ENCODE data around the gene PLA2G4E. TPM values are rescaled to one million over a fixed set of nuclear protein-coding genes. Genes with fewer than 3 reads are reported as not detected.

The PLA2G4E gene
- total RNA-seq, 4 donors from 2014 or later, result not detected

- Histone ChIP-seq H3K27ac (replicated peaks in 1 of 4) (no peak overlapping the region), H3K4me1 (peaks cover 36 to 54% (median 42%) of the 10 kb centered on the region in 4 donors), H3K9me3 (no peaks in the 10 kb centered on the region), H3K27me3 (no peaks in the 10 kb centered on the region), H3K36me3 (peaks cover 0 to 11% (median 4%) of the 10 kb centered on the region in 4 donors), H3K4me3 (no peak overlapping the region)
- TF ChIP-seq CTCF (IDR thresholded peaks at IDR 0.05) (no peak), EP300 (IDR thresholded peaks at IDR 0.05) (no peak), POLR2A (IDR thresholded peaks at IDR 0.05; ENCODE audit: low read depth) (no peak), POLR2AphosphoS5 (IDR thresholded peaks at IDR 0.05) (no peak)
- 77% methylated on average over 7 of the region's 7 CpGs for whole genome bisulfite sequencing
- intact Hi-C loops (cut with DNase I), result no loop called here
- DNase-seq (ENCODE audit: extremely low spot score), result no peak
Measured at GRCh38 chr15:41942886-41943285, 78.0 kb downstream of the PLA2G4E start.

GRCh38 chr15:41941644-41942415, 79.0 kb downstream of the PLA2G4E start:
- 96% methylated on average over 22 of the region's 22 CpGs for WGBS
- H3K9me3 ChIP-seq, result no peaks in the 10 kb centered on the region
- H3K27ac ChIP-seq (replicated peaks in 1 of 4), result no peak overlapping the region
- H3K36me3 ChIP-seq, result peaks cover 0 to 11% (median 4%) of the 10 kb centered on the region in 4 donors
- peaks cover 43 to 55% (median 47%) of the 10 kb centered on the region in 4 donors for H3K4me1 ChIP-seq
- H3K27me3 ChIP-seq, result no peaks in the 10 kb centered on the region
- no peak for DNase-seq (ENCODE audit: extremely low spot score)
- TF ChIP-seq CTCF (IDR thresholded peaks at IDR 0.05), result no peak
- no peak for TF ChIP-seq EP300 (IDR thresholded peaks at IDR 0.05)
- TF ChIP-seq POLR2A (IDR thresholded peaks at IDR 0.05; ENCODE audit: low read depth), result no peak
- no peak for TF ChIP-seq POLR2AphosphoS5 (IDR thresholded peaks at IDR 0.05)
- H3K4me3 ChIP-seq, result no peak overlapping the region
- intact Hi-C loops (cut with DNase I), result no loop called here

GRCh38 chr15:41940441-41940857, 80.4 kb downstream of the PLA2G4E start:
- Histone ChIP-seq H3K36me3 (peaks cover 0 to 11% (median 4%) of the 10 kb centered on the region in 4 donors), H3K27me3 (no peaks in the 10 kb centered on the region), H3K27ac (replicated peaks in 1 of 4) (peak overlapping the region in 1 of 4 donors; percentile 2), H3K9me3 (no peaks in the 10 kb centered on the region), H3K4me1 (peaks cover 46 to 61% (median 48%) of the 10 kb centered on the region in 4 donors), H3K4me3 (no peak overlapping the region)
- TF ChIP-seq POLR2AphosphoS5 (IDR thresholded peaks at IDR 0.05), result no peak
- TF ChIP-seq EP300 (IDR thresholded peaks at IDR 0.05), result no peak
- TF ChIP-seq CTCF (IDR thresholded peaks at IDR 0.05), result no peak
- TF ChIP-seq POLR2A (IDR thresholded peaks at IDR 0.05; ENCODE audit: low read depth), result no peak
- 50% methylated on average over 12 of the region's 13 CpGs for WGBS
- no peak for DNase-seq (ENCODE audit: extremely low spot score)
- intact Hi-C loops (cut with DNase I), result no loop called here

GRCh38 chr15:41939986-41940385, 80.9 kb downstream of the PLA2G4E start:
- H3K4me1 ChIP-seq, result peaks cover 44 to 61% (median 48%) of the 10 kb centered on the region in 4 donors
- no peak for TF ChIP-seq EP300 (IDR thresholded peaks at IDR 0.05)
- TF ChIP-seq POLR2A (IDR thresholded peaks at IDR 0.05; ENCODE audit: low read depth), result no peak
- no peak for TF ChIP-seq CTCF (IDR thresholded peaks at IDR 0.05)
- TF ChIP-seq POLR2AphosphoS5 (IDR thresholded peaks at IDR 0.05), result no peak
- intact Hi-C loops (cut with DNase I), result no loop called here
- peaks cover 0 to 11% (median 4%) of the 10 kb centered on the region in 4 donors for H3K36me3 ChIP-seq
- no peak for DNase-seq (ENCODE audit: extremely low spot score)
- no peaks in the 10 kb centered on the region for H3K9me3 ChIP-seq
- 97% methylated on average over 9 of the region's 9 CpGs for WGBS
- H3K27me3 ChIP-seq, result no peaks in the 10 kb centered on the region
- H3K4me3 ChIP-seq, result no peak overlapping the region
- H3K27ac ChIP-seq (replicated peaks in 1 of 4), result peak overlapping the region in 1 of 4 donors; percentile 2

Data from esophagus muscularis mucosa (tissue), 4 donors.